SK-N-MC (cell line): ENCODE measurements around the gene AGAP1.

Source experiments
- EZH2 ChIP-seq: fragments of 200-600 bp; sonication (generic); IDR thresholded peaks from one replicate; pipeline ENCODE4 v1.6.1; 2017; ENCODE audit warnings: antibody characterized with exemption
- FOXP2 ChIP-seq: optimal IDR thresholded peaks from 2 replicates; pipeline ENCODE3; 2011; ENCODE audit warnings: mild to moderate bottlenecking, moderate library complexity; ENCODE audit not compliant: insufficient read depth; ENCODE audit errors: extremely low read length, control extremely low read depth
- POLR2AphosphoS5 ChIP-seq: IDR thresholded peaks from 2 replicates; pipeline ENCODE4 v1.6.1; 2012; ENCODE audit warnings: mild to moderate bottlenecking, low read depth, low read length, borderline replicate concordance

DNA sequence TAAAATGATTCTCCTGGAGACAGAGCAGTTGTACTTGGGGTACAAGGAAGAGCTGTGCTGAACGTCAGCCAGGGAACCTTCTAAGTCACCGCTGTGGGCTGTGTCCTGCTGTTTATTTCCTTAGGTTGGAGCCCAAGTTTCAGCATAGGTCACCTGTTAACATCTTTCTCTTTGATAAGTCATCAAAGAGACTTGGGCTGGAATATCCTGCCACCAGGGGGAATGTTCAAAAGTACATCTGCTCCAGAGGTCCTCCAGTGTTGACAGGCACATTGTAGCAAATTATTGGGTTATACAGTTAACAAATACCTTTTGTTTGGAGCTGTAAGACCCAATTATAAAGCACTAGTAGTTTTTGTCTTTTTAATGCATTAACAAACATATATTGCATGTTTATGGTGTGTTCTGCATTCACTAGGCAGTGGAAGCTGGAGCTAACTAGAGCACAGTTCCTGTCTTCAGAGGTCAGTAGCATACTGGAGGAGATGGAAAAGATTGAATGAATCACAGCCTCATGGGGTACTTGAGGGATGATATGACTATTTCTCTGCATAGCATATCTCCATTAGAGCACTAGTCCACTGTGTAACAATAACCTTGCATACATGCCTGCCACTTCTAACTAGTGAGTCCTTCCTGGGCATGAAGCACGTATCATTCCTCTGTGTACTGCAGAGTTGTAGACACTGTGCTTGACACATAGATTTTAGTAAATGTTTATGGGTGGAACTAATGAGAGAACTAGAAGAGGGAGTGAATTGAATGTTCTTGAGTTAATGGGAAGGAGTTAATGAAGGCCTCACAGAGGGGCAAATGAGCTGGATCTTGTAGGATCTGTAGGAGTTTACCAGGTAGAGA, 182.1 kb downstream of the AGAP1 start:
- TF ChIP-seq FOXP2 = no peak
- no peak for TF ChIP-seq EZH2
- TF ChIP-seq POLR2AphosphoS5 = no peak
